GM23338 (cell line): ENCODE data around the gene GPR55. TPM values are rescaled to one million over a fixed set of nuclear protein-coding genes. Genes with fewer than 3 reads are reported as not detected.
A peak's percentile ranks its signal among the peaks of the same experiment; 100 is the strongest.

Experiments used
- ATAC-seq: fragments of 200-7000 bp; cut with Tn5 transposase; 3 replicates; pipeline ENCODE4 v1.9.1; 2020
- DNase-seq: peaks from one replicate; pipeline ENCODE4 v3.0.0-alpha.2; 2015; ENCODE audit warnings: low spot score
- H2AFZ ChIP-seq: fragments of 200-600 bp; sonication (generic); 2 replicates; pipeline ENCODE4 v1.8.0; 2016; ENCODE audit warnings: antibody characterized with exemption, mild to moderate bottlenecking, moderate library complexity
- H3F3A ChIP-seq: fragments of 200-600 bp; sonication (generic); replicated peaks from 2 replicates; pipeline ENCODE4 v1.8.0; 2017; ENCODE audit warnings: antibody characterized with exemption, mixed run types, low read depth
- H3K27ac ChIP-seq: fragments of 200-600 bp; sonication (generic); 2 replicates; pipeline ENCODE4 v1.6.1; 2016; ENCODE audit warnings: low read depth
- H3K27me3 ChIP-seq: fragments of 200-600 bp; sonication (generic); 2 replicates; pipeline ENCODE4 v1.8.0; 2016; ENCODE audit warnings: mild to moderate bottlenecking, mixed run types, moderate library complexity; ENCODE audit not compliant: insufficient read depth
- H3K36me3 ChIP-seq: fragments of 200-600 bp; sonication (generic); 2 replicates; pipeline ENCODE4 v1.8.0; 2016; ENCODE audit warnings: mild to moderate bottlenecking; ENCODE audit not compliant: insufficient read depth
- H3K4me1 ChIP-seq: fragments of 200-600 bp; sonication (generic); 2 replicates; pipeline ENCODE4 v1.8.0; 2016; ENCODE audit warnings: mild to moderate bottlenecking, moderate library complexity; ENCODE audit not compliant: insufficient read depth
- H3K4me2 ChIP-seq: fragments of 200-600 bp; sonication (generic); 2 replicates; pipeline ENCODE4 v1.7.1; 2017; ENCODE audit warnings: mixed run types
- H3K4me3 ChIP-seq: fragments of 200-600 bp; sonication (generic); 2 replicates; pipeline ENCODE4 v1.6.1; 2016; ENCODE audit warnings: mixed run types
- H3K79me2 ChIP-seq: fragments of 200-600 bp; sonication (generic); replicated peaks from 2 replicates; pipeline ENCODE4 v1.8.0; 2017; ENCODE audit warnings: mild to moderate bottlenecking; ENCODE audit not compliant: insufficient read depth
- H3K9me2 ChIP-seq: fragments of 200-600 bp; sonication (generic); 2 replicates; pipeline ENCODE4 v1.8.0; 2017; ENCODE audit not compliant: insufficient read depth
- H4K20me1 ChIP-seq: fragments of 200-600 bp; sonication (generic); replicated peaks from 2 replicates; pipeline ENCODE4 v1.8.0; 2017; ENCODE audit warnings: mild to moderate bottlenecking; ENCODE audit not compliant: insufficient read depth
- H3K27ac Mint-ChIP-seq: 2 replicates; pipeline ENCODE4 v1.8.0; 2020; ENCODE audit warnings: inconsistent platforms, mild to moderate bottlenecking, moderate library complexity, mixed read lengths
- H3K27me3 Mint-ChIP-seq: 3 replicates; pipeline ENCODE4 v1.8.0; 2022; ENCODE audit warnings: low read depth, mild to moderate bottlenecking, moderate library complexity, mixed read lengths, inconsistent platforms; ENCODE audit not compliant: insufficient read depth, poor library complexity
- H3K36me3 Mint-ChIP-seq: 3 replicates; pipeline ENCODE4 v1.8.0; 2021; ENCODE audit warnings: low read depth, mild to moderate bottlenecking, inconsistent platforms, moderate library complexity, mixed read lengths
- H3K4me1 Mint-ChIP-seq: 3 replicates; pipeline ENCODE4 v1.8.0; 2020; ENCODE audit warnings: mild to moderate bottlenecking, inconsistent platforms, mixed read lengths
- H3K4me3 Mint-ChIP-seq: 3 replicates; pipeline ENCODE4 v1.8.0; 2021; ENCODE audit warnings: moderate library complexity, mild to moderate bottlenecking, inconsistent platforms, mixed read lengths
- H3K9me3 Mint-ChIP-seq: 3 replicates; pipeline ENCODE4 v1.8.0; 2020; ENCODE audit warnings: moderate library complexity, mild to moderate bottlenecking, inconsistent platforms, mixed read lengths
- CREB1 ChIP-seq: fragments of 250-450 bp; sonication (Bioruptor Pico); IDR thresholded peaks from 2 replicates; pipeline ENCODE4 v1.5.0; 2020; ENCODE audit warnings: low read depth, mild to moderate bottlenecking, moderate library complexity
- EZH2 ChIP-seq: fragments of 200-600 bp; sonication (generic); IDR thresholded peaks from one replicate; pipeline ENCODE4 v1.8.0; 2017; ENCODE audit warnings: antibody characterized with exemption, mild to moderate bottlenecking, low read depth; ENCODE audit not compliant: unreplicated experiment
- EZH2phosphoT487 ChIP-seq: fragments of 200-600 bp; sonication (generic); IDR thresholded peaks from one replicate; pipeline ENCODE4 v1.8.1; 2018; ENCODE audit warnings: antibody characterized with exemption; ENCODE audit not compliant: unreplicated experiment
- NANOG ChIP-seq: IDR thresholded peaks from 2 replicates; pipeline ENCODE4 v1.6.1; 2016; ENCODE audit warnings: antibody characterized with exemption, borderline replicate concordance
- REST ChIP-seq: IDR thresholded peaks from one replicate; pipeline ENCODE4 v1.6.1; 2018; ENCODE audit warnings: antibody characterized with exemption; ENCODE audit not compliant: unreplicated experiment
- STAT1 ChIP-seq: IDR thresholded peaks from one replicate; pipeline ENCODE4 v1.6.1; 2016; ENCODE audit warnings: antibody characterized with exemption; ENCODE audit not compliant: unreplicated experiment
- polyA plus RNA-seq: library from polyadenylated mRNA; unstranded; fragments of >200 nt; fragmentation: Nextera tagmentation; extraction: Ambion mirVana; gene quantifications from 2 replicates; pipeline ENCODE4 v1.2.1, GENCODE V29; 2016
- total RNA-seq: library from RNA; depleted of rRNA; stranded (reverse); fragments of >200 nt; shearing (Covaris generic); gene quantifications from 2 replicates; pipeline ENCODE4 v1.2.3, GENCODE V29; 2014
- TF ChIP-seq, protein P1 (sequence below): fragments of 250-450 bp; sonication (Bioruptor Pico); IDR thresholded peaks from 2 replicates; pipeline ENCODE4 v1.5.0; 2020; ENCODE audit warnings: mild to moderate bottlenecking, moderate library complexity

Gene GPR55
- total and polyA plus RNA-seq, 2 experiments from 2014 or later, result not detected

DNA sequence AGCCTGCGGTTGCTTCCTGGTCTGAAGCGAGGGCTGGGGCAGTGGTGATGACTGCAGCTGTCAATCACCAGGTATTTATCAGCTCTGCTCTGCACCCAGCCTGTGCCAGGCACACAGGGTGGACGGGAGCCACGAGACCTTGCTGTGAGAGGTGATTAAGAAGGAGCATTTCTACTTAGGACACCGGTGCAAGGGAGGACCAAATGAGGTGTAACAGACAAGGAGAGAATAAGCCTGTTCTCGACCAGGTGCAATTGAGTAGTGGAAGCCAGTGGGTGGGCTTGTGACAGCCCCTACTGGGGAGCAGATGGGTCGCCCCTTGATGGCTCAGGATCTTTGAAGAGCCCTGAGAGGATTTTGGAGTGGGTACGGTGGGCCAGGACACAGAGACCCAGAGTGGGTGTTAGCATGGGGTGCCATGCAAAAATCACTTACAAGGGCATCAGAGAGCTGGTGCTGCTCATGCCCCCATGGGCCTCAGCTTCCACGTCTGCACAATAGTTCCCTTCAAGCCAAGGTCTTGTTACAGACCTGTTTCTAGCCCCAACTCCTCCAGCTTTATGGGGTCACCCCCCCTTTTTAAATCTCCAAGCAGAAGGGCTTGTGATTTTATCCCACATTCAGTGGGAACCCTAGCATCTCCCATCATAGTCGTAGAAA, 24.6 kb downstream of the GPR55 start (continued):
- TF ChIP-seq, protein P1, sequence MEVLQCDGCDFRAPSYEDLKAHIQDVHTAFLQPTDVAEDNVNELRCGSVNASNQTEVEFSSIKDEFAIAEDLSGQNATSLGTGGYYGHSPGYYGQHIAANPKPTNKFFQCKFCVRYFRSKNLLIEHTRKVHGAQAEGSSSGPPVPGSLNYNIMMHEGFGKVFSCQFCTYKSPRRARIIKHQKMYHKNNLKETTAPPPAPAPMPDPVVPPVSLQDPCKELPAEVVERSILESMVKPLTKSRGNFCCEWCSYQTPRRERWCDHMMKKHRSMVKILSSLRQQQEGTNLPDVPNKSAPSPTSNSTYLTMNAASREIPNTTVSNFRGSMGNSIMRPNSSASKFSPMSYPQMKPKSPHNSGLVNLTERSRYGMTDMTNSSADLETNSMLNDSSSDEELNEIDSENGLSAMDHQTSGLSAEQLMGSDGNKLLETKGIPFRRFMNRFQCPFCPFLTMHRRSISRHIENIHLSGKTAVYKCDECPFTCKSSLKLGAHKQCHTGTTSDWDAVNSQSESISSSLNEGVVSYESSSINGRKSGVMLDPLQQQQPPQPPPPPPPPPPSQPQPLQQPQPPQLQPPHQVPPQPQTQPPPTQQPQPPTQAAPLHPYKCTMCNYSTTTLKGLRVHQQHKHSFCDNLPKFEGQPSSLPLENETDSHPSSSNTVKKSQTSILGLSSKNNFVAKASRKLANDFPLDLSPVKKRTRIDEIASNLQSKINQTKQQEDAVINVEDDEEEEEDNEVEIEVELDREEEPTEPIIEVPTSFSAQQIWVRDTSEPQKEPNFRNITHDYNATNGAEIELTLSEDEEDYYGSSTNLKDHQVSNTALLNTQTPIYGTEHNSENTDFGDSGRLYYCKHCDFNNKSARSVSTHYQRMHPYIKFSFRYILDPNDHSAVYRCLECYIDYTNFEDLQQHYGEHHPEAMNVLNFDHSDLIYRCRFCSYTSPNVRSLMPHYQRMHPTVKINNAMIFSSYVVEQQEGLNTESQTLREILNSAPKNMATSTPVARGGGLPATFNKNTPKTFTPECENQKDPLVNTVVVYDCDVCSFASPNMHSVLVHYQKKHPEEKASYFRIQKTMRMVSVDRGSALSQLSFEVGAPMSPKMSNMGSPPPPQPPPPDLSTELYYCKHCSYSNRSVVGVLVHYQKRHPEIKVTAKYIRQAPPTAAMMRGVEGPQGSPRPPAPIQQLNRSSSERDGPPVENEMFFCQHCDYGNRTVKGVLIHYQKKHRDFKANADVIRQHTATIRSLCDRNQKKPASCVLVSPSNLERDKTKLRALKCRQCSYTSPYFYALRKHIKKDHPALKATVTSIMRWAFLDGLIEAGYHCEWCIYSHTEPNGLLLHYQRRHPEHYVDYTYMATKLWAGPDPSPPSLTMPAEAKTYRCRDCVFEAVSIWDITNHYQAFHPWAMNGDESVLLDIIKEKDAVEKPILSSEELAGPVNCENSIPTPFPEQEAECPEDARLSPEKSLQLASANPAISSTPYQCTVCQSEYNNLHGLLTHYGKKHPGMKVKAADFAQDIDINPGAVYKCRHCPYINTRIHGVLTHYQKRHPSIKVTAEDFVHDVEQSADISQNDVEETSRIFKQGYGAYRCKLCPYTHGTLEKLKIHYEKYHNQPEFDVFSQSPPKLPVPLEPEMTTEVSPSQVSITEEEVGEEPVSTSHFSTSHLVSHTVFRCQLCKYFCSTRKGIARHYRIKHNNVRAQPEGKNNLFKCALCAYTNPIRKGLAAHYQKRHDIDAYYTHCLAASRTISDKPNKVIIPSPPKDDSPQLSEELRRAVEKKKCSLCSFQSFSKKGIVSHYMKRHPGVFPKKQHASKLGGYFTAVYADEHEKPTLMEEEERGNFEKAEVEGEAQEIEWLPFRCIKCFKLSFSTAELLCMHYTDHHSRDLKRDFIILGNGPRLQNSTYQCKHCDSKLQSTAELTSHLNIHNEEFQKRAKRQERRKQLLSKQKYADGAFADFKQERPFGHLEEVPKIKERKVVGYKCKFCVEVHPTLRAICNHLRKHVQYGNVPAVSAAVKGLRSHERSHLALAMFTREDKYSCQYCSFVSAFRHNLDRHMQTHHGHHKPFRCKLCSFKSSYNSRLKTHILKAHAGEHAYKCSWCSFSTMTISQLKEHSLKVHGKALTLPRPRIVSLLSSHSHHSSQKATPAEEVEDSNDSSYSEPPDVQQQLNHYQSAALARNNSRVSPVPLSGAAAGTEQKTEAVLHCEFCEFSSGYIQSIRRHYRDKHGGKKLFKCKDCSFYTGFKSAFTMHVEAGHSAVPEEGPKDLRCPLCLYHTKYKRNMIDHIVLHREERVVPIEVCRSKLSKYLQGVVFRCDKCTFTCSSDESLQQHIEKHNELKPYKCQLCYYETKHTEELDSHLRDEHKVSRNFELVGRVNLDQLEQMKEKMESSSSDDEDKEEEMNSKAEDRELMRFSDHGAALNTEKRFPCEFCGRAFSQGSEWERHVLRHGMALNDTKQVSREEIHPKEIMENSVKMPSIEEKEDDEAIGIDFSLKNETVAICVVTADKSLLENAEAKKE (CRISPR knock-in tag), result no peak
- TF ChIP-seq EZH2 (no peak), EZH2phosphoT487 (no peak), NANOG (no peak), CREB1 (CRISPR knock-in tag) (no peak)

DNA sequence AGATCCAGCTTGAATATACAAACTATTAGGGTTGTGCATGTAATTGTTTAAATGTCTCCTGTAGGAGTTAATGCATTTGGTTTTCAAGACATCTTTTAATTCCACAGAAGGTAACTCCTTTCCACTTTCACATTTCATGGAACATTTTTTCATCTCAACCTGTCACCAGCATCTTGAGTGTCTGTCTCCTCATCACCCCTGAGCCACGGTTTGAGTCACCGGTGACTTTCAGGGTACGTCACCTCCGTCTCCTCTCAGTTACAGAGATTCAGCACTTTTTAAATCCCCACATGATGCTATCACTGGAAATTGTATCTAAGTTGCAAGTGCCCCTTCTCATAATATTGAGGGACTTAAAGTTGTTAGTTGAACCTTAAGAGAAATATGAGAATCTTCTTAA, 25.3 kb downstream of the GPR55 start:
- Histone ChIP-seq H3K4me1 (peaks cover 28% of the 10 kb centered on the region), H3K36me3 (no peaks in the 10 kb centered on the region), H3K79me2 (no peaks in the 10 kb centered on the region), H4K20me1 (no peaks in the 10 kb centered on the region), H2AFZ (peak overlapping the region; percentile 85; the same call in 1 of the 2 replicates), H3K27ac (no peak overlapping the region), H3K9me2 (no peaks in the 10 kb centered on the region), H3K4me2 (peak overlapping the region; percentile 35), H3K27me3 (no peaks in the 10 kb centered on the region), H3K4me3 (no peak overlapping the region), H3F3A (no peaks in the 10 kb centered on the region)
- Mint-ChIP-seq H3K4me3 (no peak overlapping the region), H3K27me3 (peaks cover 9% of the 10 kb centered on the region), H3K27ac (no peak overlapping the region), H3K4me1 (peaks cover 39% of the 10 kb centered on the region), H3K36me3 (no peaks in the 10 kb centered on the region), H3K9me3 (no peaks in the 10 kb centered on the region)
- DNase-seq (no peak), ATAC-seq (no peak)
- no peak for TF ChIP-seq EZH2
- no peak for TF ChIP-seq REST
- no peak for TF ChIP-seq CREB1 (CRISPR knock-in tag)
- no peak for TF ChIP-seq STAT1
